Measurements from ENCODE around the gene DPF3.

DPF3 gene

DNA sequence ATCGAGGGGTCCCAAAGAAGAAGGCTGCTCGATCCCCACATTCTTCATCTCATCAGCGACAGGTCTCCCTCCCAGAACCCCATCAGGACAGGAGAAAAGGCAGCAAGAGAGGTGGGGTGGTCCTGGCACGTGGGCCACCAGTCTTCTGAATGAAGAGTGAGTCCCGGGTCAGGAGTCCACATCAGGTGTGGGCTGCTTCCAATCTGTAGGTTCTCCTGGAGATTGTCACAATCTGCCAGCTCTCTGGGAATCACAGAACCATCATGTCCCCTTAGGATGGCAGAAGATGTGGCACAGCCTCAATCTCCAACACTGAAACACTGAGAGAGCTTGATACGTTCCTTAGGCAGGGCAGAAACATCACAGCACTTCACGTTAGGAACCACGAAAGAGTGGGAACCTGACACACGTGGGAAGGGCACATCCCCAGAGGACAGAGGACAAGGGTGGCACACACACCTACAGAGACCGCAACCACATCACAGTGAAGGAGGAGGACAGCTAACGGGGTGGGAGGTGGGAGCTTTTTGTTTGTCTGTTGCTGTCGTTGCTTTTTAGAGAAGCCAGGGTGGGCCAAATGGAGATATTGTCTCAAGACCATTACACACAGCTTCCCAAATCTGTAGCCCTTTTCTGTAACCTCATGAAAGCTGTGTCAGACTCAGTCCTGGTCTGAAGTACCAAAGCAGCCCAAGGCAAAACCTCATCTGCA lies 284.5 kb downstream of the DPF3 start:
- no peak for DNase-seq

DNA sequence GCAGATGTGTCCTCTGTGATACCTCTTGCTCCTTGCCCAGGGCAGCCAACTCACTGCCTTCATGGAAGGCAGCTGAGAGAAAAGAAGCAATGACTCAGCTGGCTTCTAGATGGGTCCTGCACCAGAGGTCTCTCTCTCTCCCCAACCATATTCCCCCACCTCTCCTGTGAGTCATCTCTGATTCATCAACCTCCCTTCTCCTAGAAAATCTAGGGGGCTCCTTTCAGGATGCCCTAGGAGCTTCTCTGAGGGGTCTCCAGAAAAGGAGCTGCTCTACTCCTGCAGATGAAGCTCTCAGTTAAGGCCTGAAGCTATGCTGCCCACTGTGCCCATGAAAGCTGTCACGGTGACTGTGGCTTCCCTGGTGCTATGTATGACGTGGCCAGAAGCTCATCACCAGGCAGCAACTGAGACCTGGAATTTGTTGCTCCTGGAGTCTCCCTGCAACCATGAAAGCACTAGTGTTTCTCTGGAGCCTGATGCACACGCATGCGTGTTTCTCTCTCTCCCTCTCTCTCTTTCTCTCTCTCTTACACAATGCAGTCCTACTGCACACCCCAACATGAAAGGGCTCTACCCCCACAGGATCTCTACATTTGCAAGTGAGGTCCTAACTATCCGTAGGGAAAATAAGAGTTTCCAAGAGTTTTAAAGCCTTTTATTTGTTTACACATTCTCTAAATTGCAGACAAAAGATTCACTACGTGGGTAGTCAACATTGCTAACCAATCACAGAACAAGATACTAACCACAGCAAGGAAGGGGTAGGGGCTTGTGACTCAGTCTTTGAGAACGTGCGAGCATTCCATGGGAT lies 285.3 kb downstream of the DPF3 start:
- DNase-seq = no peak

- no peak for DNase-seq
Measured at GRCh38 chr14:72607386-72608130, 286.3 kb downstream of the DPF3 start.

DNA sequence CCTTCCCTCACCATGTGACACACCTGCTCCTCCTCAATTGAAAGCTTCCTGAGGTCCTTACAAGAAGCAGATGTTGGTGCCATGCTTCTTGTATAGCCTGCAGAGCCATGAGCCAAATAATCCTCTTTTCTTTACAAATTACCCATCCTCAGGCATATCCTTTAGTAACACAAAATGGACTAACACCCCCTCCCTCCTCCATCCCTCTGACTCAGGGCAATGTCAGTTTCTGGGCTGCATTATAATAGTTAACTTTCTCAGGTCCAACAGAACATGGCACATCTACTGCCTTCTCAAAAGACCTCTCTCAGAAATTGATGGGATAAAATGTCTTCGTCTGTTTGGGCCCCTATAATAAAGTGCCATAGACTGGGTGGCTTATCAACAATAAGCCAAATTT lies 287.0 kb downstream of the DPF3 start:
- DNase-seq = no peak

- no peak for DNase-seq
Measured at GRCh38 chr14:72605921-72606220, 288.0 kb downstream of the DPF3 start.

DNA sequence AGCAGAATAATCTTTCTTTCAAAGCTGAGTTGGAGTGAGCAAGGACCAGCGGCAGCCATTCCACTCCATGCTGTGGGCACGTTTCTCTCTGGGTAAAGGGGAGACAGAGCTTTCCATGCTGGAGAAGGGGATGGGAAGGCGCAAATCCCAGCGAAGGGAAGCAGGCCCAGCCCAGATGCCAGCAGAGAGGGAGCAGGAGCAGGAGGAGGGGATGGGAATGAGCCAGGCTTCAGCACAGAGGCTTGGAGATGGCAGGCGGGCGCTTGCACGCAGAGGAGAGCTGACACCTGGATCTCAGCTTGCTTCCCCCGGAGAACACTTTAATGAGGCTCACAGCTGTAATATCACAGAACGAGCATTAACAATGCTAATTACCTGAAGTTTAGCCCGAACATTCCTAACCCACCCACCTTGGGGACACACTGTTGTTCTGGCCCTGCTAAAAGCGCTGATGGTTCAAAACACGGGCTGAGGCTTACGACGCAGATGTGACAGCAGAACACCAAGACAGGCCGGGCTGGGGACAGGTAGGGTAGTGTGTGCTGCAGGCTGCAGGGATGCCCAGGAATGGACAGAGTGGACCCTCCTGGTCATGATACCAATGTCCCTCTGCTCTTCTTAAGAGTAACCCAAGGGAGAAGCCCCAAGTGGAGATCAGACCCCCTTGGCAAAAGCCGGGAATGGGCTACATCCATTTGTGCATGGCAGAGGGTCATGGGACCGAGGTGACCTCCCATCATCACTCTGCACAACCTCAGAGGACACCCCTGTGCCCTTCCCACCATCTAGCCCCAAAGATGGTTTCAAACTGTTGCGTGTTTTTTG lies 288.6 kb downstream of the DPF3 start:
- no peak for DNase-seq

GRCh38 chr14:72604133-72604532 lies 289.8 kb downstream of the DPF3 start:
- no peak for DNase-seq

DNA sequence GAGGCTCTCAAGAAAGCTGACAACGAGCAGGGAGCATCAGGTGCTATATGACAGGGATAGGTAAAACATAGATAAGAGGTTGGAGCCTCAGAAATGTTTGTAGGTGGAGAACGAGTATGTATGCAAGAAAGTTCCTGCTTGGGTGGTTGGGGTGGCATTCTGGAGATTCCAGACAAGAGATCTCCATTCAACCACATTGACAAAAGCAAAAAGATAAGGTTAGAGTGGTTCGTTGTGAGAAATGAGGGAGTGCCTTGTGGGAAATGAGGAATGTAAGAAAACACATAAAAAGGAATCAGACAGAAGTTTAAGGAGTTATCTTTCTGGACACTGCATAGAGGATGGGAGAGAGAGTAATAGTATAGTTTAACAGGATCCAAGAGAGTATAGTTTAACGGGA lies 290.3 kb downstream of the DPF3 start:
- no peak for DNase-seq

DNA sequence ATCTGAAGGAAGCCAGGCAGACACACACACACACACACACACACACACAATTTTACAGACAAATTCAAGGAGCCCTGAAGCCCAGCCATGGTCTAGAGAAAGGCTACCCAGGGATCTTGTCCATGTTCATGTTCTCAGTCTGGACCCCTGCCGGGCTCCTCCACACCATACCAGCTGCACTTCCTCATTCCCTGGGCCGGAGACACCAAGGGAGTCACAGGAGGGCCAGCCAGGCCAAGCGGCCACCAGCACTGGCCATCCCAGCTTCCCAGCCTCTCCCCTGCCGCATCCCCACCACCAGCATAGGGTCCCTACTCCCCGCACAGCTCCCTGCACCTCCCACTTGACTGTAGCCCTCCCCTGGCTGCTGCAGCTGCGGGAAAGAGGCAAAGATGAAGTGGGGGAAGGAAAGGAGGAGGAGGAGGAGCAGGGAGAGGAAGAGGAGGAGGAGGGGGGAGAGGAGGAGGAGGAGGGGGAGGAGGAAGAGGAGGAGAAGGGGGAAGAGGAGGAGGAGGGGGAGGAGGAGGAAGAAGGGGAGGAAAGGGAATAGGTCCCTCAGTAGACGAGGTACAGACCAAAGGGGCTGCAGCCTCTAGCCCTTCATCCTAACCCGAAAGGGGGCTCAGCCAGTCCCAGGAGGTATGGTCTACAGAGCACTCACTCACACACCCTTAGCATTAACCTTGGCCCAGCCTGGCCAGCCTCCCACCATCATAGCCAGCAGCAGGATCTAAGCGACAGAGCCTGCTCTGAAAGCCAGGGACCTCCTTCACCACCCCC lies 293.2 kb downstream of the DPF3 start:
- DNase-seq = no peak

DNA sequence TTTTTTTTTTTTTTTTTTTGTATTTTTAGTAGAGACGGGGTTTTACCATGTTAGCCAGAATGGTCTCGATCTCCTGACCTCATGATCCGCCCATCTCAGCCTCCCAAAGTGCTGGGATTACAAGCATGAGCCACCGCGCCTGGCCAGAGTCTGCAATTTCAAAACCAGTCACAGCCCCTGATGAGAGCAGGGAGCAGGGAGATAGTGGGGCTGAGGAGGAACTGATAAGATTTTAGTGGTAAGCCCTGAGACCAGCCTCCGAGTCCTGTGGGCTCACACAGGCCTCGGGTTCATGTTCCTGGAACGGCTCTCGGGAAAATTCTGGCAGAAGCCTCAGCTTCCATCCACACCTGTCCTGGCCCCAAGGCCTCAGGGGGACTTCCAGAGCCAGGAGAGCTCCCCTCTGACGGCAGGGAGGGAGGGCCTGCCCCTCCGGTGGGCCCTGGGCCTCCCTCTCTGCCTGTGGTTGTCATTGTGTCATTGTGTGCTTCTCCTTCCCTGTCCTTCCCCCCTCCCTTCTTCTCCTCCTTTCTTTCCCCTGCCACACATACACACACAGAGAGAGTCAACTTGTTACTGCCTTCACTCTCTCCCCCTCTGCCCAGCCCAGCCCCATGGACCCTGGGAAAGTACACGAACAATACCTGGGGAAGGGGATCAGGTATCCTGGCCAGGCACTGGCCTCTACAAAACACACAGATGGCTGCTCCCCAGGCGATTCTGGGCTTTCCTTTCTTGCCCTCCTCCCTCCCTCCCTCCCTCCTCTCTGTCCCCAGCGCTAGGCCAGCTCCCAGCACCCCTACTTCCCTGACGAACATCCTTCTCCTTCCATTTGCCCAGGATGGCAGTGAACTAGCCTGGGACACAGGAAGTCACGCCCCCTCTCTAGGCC lies 294.1 kb downstream of the DPF3 start:
- no peak for DNase-seq

DNA sequence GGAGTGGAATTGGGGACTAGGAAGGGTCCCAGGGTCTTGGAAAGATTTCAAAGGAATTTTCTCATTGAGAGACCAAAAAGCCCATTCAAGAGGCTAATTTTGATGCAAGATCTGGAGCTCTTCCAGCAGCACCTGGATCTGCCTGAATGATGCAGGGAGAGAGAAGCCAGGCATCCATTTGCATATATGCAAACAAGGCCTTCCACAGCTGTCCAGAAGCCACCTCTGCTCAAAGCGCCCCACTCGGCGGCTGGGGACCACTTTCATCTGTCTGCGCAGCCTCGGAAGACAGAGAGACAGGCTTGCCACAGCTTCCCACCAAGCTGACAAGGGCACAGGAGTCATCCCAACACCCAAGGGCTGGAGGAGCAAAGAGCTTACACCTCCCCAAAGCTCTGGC lies 295.6 kb downstream of the DPF3 start:
- DNase-seq = no peak

DNA sequence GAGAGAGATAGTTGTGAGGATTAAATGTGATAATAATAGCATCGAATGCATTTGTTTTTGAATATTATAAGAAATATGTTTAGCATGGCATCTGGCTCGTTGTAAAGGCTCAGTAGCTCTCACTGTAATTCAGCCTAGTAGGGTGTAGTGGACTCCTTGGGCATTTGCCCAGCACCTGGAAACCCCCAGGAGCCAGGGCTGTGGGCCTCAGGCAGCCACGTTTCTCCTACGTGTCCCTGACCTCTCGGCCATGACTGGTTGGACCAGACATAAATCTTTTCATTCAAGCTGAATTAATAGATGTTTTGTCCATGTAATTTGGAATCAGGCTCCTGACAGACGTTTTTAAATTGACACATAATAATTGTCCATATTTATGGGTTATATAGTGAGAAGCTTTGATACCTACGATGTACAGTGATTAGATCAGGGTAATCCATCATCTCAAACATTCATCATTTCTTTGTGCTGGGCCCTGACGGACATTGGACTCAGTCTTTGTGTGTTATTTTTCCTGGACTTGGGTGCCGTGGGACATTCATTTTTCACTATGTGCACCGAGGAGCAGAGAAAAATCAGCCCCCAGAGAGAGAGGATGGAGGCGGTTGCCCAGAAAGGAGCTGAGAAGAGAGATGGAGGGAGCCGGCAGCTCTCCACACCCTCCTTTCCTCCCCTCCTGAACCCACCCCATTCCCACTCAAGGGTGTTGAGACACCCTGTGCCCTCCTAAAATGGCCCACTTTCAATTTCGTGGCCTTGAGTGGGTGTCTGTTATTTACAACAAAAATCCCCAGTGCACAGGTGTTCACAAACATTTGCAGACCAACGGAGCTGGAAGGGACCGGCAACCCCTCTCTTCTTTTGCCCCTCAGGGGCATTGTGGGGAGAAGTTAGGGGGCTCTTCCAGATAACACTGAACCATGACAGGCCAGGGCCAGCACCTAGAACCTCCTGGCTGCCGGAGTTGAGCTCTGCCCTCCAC lies 296.4 kb downstream of the DPF3 start:
- no peak for DNase-seq

DNA sequence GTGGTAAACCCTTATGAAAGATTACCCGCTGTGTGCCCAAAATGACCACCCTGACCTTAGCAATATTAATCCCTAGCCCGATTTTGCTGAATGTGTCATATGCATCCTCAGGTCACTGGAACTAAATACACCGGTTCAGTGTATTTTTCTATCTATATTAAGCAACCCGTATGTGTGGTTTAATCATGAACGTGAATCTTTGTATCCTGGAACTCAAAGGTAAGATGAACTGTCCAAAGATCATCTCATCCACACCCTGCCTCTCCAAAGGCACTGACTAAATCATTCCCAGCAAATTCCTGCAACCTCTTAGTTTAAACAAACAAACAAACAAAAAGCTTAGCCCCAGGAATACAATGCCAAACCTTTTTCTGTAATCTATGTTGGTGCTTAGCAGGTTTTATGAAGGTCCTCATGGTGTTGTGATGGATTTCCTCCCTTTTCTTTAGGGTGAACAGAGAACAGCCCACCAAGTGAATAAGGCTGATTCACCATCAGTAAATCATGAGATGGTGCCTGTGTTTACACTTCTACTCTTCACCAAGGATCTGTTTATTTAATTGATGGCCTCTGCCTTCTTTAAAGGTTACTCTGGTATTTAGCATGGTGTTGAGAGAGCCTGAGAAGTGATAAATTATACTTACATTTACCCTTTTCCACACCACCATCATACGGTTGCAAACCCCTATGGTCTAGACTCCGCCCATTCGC lies 298.6 kb downstream of the DPF3 start:
- no peak for DNase-seq

- DNase-seq = peak; percentile 24
Measured at GRCh38 chr14:72594099-72594901, 299.6 kb downstream of the DPF3 start.

DNA sequence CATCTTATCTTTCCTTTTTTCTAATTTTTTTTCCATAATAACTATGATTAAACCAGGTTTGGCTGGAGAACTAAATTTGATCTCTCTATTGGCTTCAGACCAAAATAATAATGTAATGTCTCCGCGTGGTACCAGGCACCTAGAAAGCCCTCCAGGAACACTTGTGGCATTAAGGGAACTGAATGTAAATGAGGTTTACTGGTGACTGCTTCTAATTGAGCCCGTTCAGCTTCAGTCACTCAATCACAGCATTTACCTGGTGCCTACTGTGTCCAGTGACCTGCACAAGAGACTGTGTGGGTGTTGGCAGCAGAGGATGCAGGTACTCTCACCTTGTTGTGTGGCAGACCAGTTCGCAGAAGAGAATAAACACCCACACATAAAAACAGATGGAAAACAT lies 302.5 kb downstream of the DPF3 start:
- no peak for DNase-seq

DNA sequence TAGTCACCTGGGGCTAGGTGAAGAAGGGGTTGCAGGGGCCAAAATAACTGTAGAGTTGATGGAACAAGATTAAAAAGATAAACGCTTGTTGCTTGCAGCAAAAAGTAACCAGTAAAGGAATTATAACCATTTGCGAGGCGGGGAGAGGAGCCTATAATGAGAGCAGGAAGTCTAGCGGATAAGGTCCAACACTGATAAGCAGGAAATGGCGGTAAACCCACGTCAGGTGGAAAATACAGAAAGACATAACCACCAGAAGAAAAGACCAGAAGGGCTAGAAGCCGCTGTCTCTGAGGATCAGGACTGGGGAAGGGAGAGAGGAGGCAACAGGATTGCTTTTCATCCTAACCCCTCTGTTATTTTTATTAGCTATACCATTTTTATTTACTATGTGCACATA lies 303.3 kb downstream of the DPF3 start:
- DNase-seq = no peak

DNA sequence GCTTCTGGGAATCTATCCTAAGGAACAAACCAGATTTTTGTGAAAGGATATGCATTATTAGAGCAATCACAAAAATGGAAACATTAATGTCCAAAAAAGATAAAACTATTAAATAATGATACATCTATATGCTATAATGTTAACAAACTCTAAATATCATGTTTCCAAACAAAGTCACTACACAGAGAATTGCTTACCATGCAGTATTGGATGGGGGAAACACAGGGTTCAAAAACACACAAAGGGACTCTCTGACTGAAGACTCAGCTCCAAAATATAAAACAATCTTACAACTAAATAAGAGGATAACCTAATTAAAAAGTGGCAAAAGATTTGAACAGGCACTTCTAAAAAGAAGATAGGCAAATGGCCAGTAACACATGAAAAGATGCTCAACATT lies 304.2 kb downstream of the DPF3 start:
- DNase-seq = no peak

GRCh38 chr14:72588521-72588920 lies 305.4 kb downstream of the DPF3 start:
- DNase-seq = no peak
